ENCODE data around the gene ZFP14. TPM values are rescaled to one million over a fixed set of nuclear protein-coding genes. Genes with fewer than 3 reads are reported as not detected.
"Not testable (repeated sequence)": the region's sequence is repeated elsewhere in the genome, so short reads cannot be mapped to it uniquely, and the experiment has no call there.

ZFP14 gene
- total RNA-seq, 2 donors from 2014 or later, result 1.3 to 1.5 TPM

GRCh38 chr19:36309759-36310158, 69.2 kb downstream of the ZFP14 start:
- DNase-seq (ENCODE audit: low spot score); H3K27ac ChIP-seq: not testable (repeated sequence)
- peak overlapping the region; percentile 25 to 41 for H3K4me3 ChIP-seq

GRCh38 chr19:36309309-36309708, 69.7 kb downstream of the ZFP14 start:
- H3K36me3 ChIP-seq; H3K9me3 ChIP-seq; H3K27ac ChIP-seq; H3K27me3 ChIP-seq; H3K4me1 ChIP-seq; DNase-seq (ENCODE audit: low spot score): not testable (repeated sequence)
- peak overlapping the region; percentile 41 for H3K4me3 ChIP-seq

More at GRCh38 chr19:36309759-36310158, 69.2 kb downstream of the ZFP14 start:
- not testable (repeated sequence) for H3K9me3 ChIP-seq, H3K36me3 ChIP-seq, H3K4me1 ChIP-seq, H3K27me3 ChIP-seq

- not testable (repeated sequence) for DNase-seq (ENCODE audit: low spot score)
Observed at GRCh38 chr19:36292317-36292716, 86.7 kb downstream of the ZFP14 start.

More at GRCh38 chr19:36292317-36292716, 86.7 kb downstream of the ZFP14 start:
- not testable (repeated sequence) for H3K9me3 ChIP-seq, H3K4me3 ChIP-seq, H3K4me1 ChIP-seq, H3K36me3 ChIP-seq, H3K27me3 ChIP-seq, H3K27ac ChIP-seq

Other genes starting within 250 kb of the ZFP14 start
- 100 to 1,000 TPM; 222 to 238 TPM for gene CAPNS1, start 239.1 kb downstream of the ZFP14 start, total RNA-seq
- 100 to 1,000 TPM; 136 to 347 TPM for gene COX7A1, start 226.8 kb downstream of the ZFP14 start, total RNA-seq
- 1 to 10 TPM; 2.4 to 3.1 TPM for gene ZNF565, start 164.5 kb downstream of the ZFP14 start, total RNA-seq
- 10 to 100 TPM; 46.2 to 48.0 TPM for gene ZNF146, start 164.1 kb downstream of the ZFP14 start, total RNA-seq
- 1 to 10 TPM; 4.6 to 4.7 TPM for gene ZFP82, start 39.4 kb upstream of the ZFP14 start, total RNA-seq
- gene ZNF566, start 110.4 kb upstream of the ZFP14 start, total RNA-seq, result 10 to 100 TPM in 1 of 2 donors, 1 to 10 TPM in 1; 5.5 to 10.2 TPM
- gene ZNF260, start 149.1 kb upstream of the ZFP14 start, total RNA-seq, result 1 to 10 TPM; 5.2 to 9.6 TPM
- 10 to 100 TPM; 10.8 to 11.5 TPM for gene ZNF529, start 194.1 kb upstream of the ZFP14 start, total RNA-seq
- 10 to 100 TPM in 1 of 2 donors, 1 to 10 TPM in 1; 9.8 to 11.9 TPM for gene ZNF382, start 226.1 kb upstream of the ZFP14 start, total RNA-seq

Data from right atrium auricular region (tissue), 2 donors.